Astrocyte of the spinal cord (primary cell): ENCODE measurements around the gene FBLIM1.

Source experiments
- DNase-seq: peaks from one replicate; pipeline ENCODE4 v3.0.0; 2011; ENCODE audit warnings: low read depth, low spot score
- H3K4me3 ChIP-seq: 2 replicates; pipeline ENCODE4 v1.5.1; 2011; ENCODE audit warnings: low read depth, mild to moderate bottlenecking, low read length, moderate library complexity
- CTCF ChIP-seq: IDR thresholded peaks from 2 replicates; pipeline ENCODE4 v1.5.1; 2012; ENCODE audit warnings: low read depth, mild to moderate bottlenecking, low read length, inconsistent platforms
- in situ Hi-C: cut with HindIII; loops from 2 replicates; pipeline ENCODE4 v1.10.0; 2017; ENCODE audit warnings: low sequenced_read_pairs

FBLIM1 gene

GRCh38 chr1:15747378-15747777 is 11.2 kb upstream of the FBLIM1 start:
- H3K4me3 ChIP-seq, result no peak overlapping the region
- in situ Hi-C loops, result no loop called here
- no peak for DNase-seq
- no peak for TF ChIP-seq CTCF

GRCh38 chr1:15748264-15748663 is 10.3 kb upstream of the FBLIM1 start:
- no peak for DNase-seq
- no peak for TF ChIP-seq CTCF
- no peak overlapping the region for H3K4me3 ChIP-seq
- in situ Hi-C loops, result no loop called here

GRCh38 chr1:15748690-15749398 is 9.8 kb upstream of the FBLIM1 start:
- no peak for DNase-seq
- TF ChIP-seq CTCF, result no peak
- in situ Hi-C loops, result no loop called here
- H3K4me3 ChIP-seq, result no peak overlapping the region

- in situ Hi-C loops, result no loop called here
- no peak overlapping the region for H3K4me3 ChIP-seq
- DNase-seq, result no peak
- TF ChIP-seq CTCF, result no peak
Observed at GRCh38 chr1:15749399-15750291, 8.9 kb upstream of the FBLIM1 start.

- no peak for TF ChIP-seq CTCF
- no peak for DNase-seq
- in situ Hi-C loops, result no loop called here
- no peak overlapping the region for H3K4me3 ChIP-seq
Observed at GRCh38 chr1:15750924-15751323, 7.7 kb upstream of the FBLIM1 start.

GRCh38 chr1:15751717-15752116 is 6.9 kb upstream of the FBLIM1 start:
- in situ Hi-C loops, result no loop called here
- DNase-seq, result no peak
- H3K4me3 ChIP-seq, result no peak overlapping the region
- no peak for TF ChIP-seq CTCF
